ENCODE measurements around the gene COLEC11. TPM values are rescaled to one million over a fixed set of nuclear protein-coding genes. Genes with fewer than 3 reads are reported as not detected.

Gene COLEC11
- polyA plus RNA-seq, 2 of the 4 experiments (the other 2 are of a cell fraction) = 0.30 to 0.97 TPM

- no peak for DNase-seq (ENCODE audit: low read depth in 1 of 2, low spot score in 1 of 2)
- TF ChIP-seq RAD21 (conservative IDR thresholded peaks at IDR 0.05 in 1 of 2, IDR thresholded peaks at IDR 0.05 in 1 of 2) = no peak
- TF ChIP-seq MAX (IDR thresholded peaks at IDR 0.05) = no peak
- no peak for TF ChIP-seq RCOR1 (IDR thresholded peaks at IDR 0.05; ENCODE audit: low read depth, low read length)
- TF ChIP-seq MYC (IDR thresholded peaks at IDR 0.05; ENCODE audit: borderline replicate concordance, low read length) = no peak
- TF ChIP-seq HOXB13 (CRISPR knock-in tag; IDR thresholded peaks at IDR 0.05; ENCODE audit: low read depth) = no peak
- TF ChIP-seq CTCF (IDR thresholded peaks at IDR 0.05) = no peak
- TF ChIP-seq CEBPB (IDR thresholded peaks at IDR 0.05) = no peak
- no peak for TF ChIP-seq HMGXB4 (CRISPR knock-in tag; IDR thresholded peaks at IDR 0.05; ENCODE audit: borderline replicate concordance)
- TF ChIP-seq BHLHE40 (IDR thresholded peaks at IDR 0.05; ENCODE audit: low read depth, low read length) = no peak
- TF ChIP-seq KDM1A (IDR thresholded peaks at IDR 0.05; ENCODE audit: low read depth) = no peak
- no peak for TF ChIP-seq CBX8 (IDR thresholded peaks at IDR 0.05)
- TF ChIP-seq POLR2AphosphoS2 (conservative IDR thresholded peaks at IDR 0.05; ENCODE audit: low read length) = no peak
- TF ChIP-seq CHD4 (IDR thresholded peaks at IDR 0.05; ENCODE audit: borderline replicate concordance) = no peak
- no peak for TF ChIP-seq REST (IDR thresholded peaks at IDR 0.05)
- TF ChIP-seq SMC3 (IDR thresholded peaks at IDR 0.05) = no peak
- no peak for TF ChIP-seq TP53 (CRISPR knock-in tag; IDR thresholded peaks at IDR 0.05)
- no peak for FAIRE-seq
- Histone ChIP-seq H3K4me2 (no peak overlapping the region), H3K4me1 (peaks cover 5% of the 10 kb centered on the region; the same call in 1 of the 3 replicates), H3K4me3 (no peak overlapping the region), H3K9me3 (no peaks in the 10 kb centered on the region), H3K27ac (no peak overlapping the region)
- ChIA-PET CTCF (no interaction called here), POLR2A (interaction anchor here (1.4 kb wide), 1 partner anchor 40 kb away, joined by 3 read pairs; no protein-coding TSS in a partner anchor)
- WGBS (ENCODE audit: missing lambda C conversion rate) = 66% methylated on average over 22 of the region's 22 CpGs
- no peak for ATAC-seq
Observed at GRCh38 chr2:3598197-3598910, 3.4 kb downstream of the COLEC11 start.
